NCI-H345 treated with DMSO at 0.1 percent for 48 hours (cell line): ENCODE data around the gene KLHL1.
"Not testable (repeated sequence)": the region's sequence is repeated elsewhere in the genome, so short reads cannot be mapped to it uniquely, and the experiment has no call there.

Experiments
- DNase-seq: peaks from one replicate; lab custom pipeline; 2025; ENCODE audit not compliant: unreplicated experiment; lab: John Stamatoyannopoulos, UW

KLHL1 gene, protein sequence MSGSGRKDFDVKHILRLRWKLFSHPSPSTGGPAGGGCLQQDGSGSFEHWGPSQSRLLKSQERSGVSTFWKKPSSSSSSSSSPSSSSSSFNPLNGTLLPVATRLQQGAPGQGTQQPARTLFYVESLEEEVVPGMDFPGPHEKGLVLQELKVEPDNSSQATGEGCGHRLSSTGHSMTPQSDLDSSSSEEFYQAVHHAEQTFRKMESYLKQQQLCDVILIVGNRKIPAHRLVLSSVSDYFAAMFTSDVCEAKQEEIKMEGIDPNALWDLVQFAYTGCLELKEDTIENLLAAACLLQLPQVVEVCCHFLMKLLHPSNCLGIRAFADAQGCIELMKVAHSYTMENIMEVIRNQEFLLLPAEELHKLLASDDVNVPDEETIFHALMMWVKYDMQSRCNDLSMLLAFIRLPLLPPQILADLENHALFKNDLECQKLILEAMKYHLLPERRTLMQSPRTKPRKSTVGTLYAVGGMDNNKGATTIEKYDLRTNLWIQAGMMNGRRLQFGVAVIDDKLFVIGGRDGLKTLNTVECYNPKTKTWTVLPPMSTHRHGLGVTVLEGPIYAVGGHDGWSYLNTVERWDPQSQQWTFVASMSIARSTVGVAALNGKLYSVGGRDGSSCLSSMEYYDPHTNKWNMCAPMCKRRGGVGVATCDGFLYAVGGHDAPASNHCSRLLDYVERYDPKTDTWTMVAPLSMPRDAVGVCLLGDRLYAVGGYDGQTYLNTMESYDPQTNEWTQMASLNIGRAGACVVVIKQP

GRCh38 chr13:70108356-70109105 is at the start of gene KLHL1:
Gene KLHL1, minus strand, starts transcription at chr13:70108452. Its CDS starts 753 bp downstream, at chr13:70107699.
- no peak for DNase-seq

DNA sequence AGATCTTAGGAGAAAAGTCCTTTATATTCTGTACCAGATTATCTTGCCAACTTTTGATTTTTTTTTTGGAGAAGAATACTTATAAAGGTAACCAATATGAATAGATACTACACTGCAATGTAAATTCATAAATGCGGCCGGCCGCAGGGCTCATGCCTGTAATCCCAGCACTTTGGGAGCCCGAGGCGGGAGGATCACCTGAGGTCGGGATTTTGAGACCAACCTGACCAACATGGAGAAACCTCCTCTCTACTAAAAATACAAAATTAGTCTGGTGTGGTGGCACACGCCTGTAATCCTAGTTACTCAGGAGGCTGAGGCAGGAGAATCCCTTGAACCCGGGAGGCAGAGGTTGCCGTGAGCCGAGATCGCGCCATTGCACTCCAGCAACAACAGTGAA is 34.4 kb upstream of the KLHL1 start:
- not testable (repeated sequence) for DNase-seq

DNA sequence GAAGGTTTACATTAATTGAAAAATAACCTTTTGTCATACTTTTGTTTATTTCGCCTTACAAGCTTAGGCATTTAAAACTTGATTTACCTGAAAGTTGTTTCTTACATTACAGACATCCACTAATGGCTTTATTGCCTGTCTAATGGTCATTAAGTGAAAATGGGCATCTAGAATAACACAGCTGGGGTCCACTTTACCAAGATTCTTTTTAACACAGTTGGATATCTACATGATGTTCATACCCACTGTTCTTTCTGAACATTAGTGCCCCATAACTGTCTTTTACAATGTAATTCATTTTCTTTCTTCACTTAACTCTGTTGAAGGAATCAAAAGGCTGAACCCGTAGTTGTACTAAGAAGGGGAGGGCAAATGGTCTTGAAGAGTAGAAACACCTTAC is 19.8 kb upstream of the KLHL1 start:
- DNase-seq, result no peak

DNA sequence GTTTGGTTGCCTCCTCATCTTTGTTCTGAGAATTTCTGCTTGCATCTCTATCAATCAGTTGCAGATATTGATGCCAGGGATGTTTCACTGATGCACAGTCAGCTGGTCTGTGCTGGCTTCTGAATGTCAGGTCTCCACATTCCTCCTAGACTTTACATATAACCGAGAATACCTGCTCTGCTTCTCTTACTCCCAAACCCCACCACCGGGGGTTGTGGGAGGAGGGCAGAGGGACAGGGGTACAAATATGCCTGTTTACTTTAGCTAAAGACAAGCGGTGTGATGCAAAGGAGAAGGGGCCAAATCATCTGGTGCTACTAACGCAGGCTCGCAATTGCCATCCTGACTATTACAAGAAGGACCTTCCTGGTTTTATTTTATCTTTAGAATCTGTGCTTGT is 17.4 kb upstream of the KLHL1 start:
- DNase-seq, result no peak

- no peak for DNase-seq
These were observed 9.2 kb upstream of the KLHL1 start for GRCh38 chr13:70117338-70117905.

DNA sequence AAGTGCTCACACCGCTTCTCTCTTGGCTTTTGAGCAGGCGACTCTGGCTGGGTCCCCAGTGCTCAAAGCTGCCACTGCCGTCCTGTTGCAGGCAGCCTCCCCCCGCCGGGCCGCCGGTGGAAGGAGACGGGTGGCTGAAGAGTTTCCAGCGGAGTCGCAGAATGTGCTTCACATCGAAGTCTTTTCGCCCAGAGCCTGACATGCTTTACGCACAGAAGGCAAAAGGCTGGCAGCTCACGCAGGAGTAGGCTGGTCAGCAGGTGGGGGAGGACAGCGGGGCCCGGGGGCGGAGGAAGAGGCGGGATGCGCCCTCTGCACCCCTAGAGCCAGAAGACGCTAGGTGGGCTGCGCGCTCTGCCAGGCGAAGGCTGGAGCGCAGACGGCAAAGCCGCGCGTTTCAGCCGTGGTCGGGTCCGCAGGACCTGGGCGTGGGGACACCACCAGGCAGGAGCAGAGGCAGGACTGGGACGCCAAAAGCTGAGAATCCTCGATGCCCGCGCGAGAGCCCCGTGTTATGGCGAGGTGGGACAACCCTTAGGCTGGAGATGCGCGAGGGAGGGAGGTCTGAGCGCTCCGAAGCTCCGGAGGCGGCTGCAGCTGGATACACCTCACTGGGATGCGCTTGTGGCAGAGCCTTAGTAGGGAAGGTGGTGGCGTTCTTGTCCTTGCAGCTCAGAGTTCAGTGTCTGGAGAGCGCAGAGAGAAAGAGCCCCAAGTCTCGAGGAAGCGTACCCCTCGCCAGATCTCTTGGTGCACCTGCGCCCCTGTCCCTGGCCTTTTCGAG is 562 bp downstream of the KLHL1 start, which contains the start of gene ATXN8OS:
Gene ATXN8OS, plus strand, starts transcription at position 329 of the 784 bp plus-strand sequence.
- DNase-seq, result no peak

DNA sequence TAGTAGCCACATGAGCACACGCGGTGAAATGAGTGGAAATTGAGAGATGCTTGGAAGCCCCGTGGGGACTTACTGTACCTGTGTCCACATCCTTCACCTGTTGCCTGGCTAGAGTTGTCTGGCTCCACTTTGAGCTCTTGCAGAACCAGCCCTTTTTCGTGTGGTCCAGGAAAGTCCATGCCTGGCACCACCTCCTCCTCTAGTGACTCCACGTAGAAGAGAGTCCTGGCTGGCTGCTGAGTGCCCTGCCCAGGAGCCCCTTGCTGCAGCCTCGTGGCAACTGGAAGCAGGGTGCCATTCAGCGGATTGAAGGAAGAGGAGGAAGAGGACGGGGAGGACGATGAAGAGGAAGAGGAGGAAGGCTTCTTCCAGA is 1.1 kb downstream of the KLHL1 start:
- no peak for DNase-seq

DNA sequence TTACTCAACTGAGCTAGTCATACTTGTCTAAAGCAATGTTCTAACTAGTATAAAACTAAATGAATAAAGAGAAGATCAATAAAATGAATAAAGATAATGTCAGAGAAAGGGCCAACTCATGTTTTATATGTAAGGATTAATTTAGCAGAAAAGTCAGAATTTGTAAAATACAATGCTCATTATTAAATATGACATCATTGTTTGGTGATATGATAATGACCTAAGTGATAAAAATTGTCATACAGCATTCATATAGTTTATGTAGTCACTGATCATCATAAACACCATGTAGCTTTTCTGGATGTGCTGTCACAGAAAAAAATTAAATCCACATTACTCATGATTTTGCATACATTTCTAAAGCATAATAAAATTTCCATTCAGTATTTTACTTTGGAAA is 3.8 kb downstream of the KLHL1 start:
- DNase-seq, result no peak

DNA sequence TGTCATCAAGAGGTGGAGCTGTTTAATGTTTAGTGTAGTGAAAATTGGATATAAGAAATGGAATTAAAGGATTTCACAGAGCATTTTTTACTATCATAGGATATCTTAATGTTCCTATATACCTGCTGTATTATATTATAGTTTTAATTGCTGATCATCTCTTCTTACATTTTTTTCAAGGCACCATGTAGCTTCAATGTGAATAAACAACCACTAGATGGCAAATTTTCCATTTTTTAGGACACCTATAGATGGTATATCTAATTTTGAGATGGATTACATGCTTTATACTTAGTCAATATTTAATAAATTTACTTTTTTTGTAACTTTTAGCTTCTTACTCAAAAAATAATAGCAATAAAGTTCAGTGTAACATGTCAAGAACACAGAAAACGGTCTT is 9.6 kb downstream of the KLHL1 start:
- peak; percentile 16 for DNase-seq

GRCh38 chr13:70090036-70090723 is 18.1 kb downstream of the KLHL1 start:
- no peak for DNase-seq

- DNase-seq, result no peak
These were observed 19.3 kb downstream of the KLHL1 start for GRCh38 chr13:70088926-70089325.

DNA sequence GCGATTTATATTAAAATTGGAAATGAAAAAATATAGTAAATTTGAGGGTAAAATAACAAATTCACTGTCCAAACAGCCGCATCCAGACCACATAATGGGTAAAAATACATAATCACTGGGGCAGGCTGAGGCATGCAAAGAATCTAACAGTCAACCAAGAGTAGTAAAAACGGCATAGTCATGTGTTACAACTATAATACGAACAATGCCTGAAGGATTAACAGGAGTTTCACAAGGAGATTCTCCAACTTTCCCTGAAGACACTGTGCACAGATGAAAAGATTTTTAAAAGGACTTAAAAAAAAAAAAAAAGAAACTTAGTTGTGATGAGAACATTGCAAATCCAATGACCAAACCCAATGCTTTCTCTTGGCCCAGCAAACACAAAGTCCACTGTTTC is 21.0 kb downstream of the KLHL1 start:
- no peak for DNase-seq

- no peak for DNase-seq
These were observed 28.2 kb downstream of the KLHL1 start for GRCh38 chr13:70080012-70080411.

- DNase-seq, result no peak
These were observed 53.7 kb downstream of the KLHL1 start for GRCh38 chr13:70054572-70054971.

DNA sequence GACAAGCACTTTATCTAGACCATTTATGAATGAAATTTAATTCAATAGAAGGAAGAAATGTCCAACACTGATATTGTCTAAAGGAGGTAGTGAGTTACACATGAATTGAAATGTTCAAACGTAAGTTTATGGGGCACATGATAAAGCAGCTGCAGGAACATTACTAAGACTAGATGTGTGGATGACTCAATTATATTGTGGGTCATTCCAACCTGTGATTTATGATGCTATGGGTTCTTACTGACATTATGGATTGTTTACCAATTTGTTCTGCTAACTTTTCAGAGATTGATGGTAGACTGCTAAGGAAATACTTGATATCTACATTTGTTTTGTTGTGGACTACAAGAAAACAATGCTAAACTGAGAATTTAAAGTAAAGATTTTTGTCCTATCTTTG is 56.7 kb downstream of the KLHL1 start:
- DNase-seq, result no peak

GRCh38 chr13:70043685-70044084 is 64.6 kb downstream of the KLHL1 start:
- no peak for DNase-seq

- DNase-seq, result no peak
These were observed 66.1 kb downstream of the KLHL1 start for GRCh38 chr13:70042193-70042592.

DNA sequence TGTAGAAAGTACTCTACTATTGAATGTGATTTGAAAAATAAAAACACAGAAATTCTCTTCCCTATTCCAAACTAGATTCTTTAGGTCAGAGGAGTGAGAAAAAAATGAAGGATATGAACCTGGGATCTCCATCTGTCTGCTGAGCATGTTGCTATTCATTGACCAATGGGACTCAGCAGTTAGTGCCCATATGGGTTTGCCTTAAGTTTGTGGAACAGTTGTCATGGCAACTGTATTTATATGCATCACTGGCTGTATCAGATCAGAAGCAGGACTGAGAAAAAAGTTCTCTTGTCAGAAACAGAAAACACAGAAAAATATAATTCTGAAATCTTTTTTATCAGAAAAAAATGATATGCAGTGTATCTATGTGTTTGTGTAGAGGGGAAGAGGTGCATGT is 74.0 kb downstream of the KLHL1 start:
- DNase-seq, result no peak

GRCh38 chr13:70027551-70027950 is 80.7 kb downstream of the KLHL1 start:
- no peak for DNase-seq

- no peak for DNase-seq
These were observed 84.7 kb downstream of the KLHL1 start for GRCh38 chr13:70023516-70023915.
